ENCODE results near the gene HOXB3. TPM values are rescaled to one million over a fixed set of nuclear protein-coding genes. Genes with fewer than 3 reads are reported as not detected.

HOXB3 gene
- total RNA-seq, 4 donors from 2014 or later, result 2.5 to 11.1 (median 5.8) TPM

DNA sequence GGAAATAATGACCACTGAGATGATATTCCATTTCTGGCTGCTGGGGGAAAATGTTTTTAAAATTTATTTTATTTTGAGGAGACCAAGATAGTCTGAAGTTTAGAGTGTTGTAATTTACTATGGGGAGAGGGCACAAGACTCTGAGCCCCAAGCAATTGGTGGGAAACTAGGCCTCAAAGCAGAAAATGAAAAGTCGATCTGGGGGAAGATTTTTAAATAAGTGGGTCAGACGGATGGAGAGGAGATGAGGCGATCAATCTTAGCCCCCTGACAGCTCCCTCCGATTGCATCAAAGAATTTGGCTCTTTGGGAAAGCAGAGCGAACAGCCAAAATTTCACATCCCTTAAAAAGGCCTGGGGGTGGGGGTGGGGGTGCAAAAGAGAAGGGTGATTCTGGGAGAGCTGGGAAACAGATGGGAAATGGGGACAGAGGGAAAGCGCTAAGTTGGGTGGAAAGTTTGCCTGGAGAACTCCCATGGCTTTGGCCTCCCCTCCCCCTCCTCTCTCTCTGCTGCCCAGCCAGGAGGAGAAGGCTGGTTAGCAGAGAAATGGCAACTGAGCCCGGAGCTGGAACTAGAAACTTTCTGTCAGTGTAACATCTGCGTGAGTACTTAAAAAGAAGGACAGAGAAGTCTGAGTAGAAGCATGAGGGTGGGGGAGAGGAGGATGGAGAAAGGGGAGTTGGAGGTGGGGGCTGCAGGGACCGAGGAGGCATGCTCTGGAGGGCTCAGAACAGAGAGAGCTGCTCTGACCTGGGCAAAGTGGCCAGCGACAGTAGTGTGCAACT lies 43.7 kb downstream of the HOXB3 start:
- peak overlapping the region in 3 of 4 donors; percentile 22 to 56 (median 31) for H3K4me3 ChIP-seq
- H3K27ac ChIP-seq, result peak overlapping the region; percentile 91 to 95 (median 92)
- H3K27me3 ChIP-seq, result peaks cover 0 to 82% (median 0%) of the 10 kb centered on the region in 4 donors
- no peak for DNase-seq
- H3K9me3 ChIP-seq, result no peaks in the 10 kb centered on the region
- peaks cover 0 to 16% (median 6%) of the 10 kb centered on the region in 3 donors for H3K36me3 ChIP-seq
- peaks cover 7 to 91% (median 40%) of the 10 kb centered on the region in 3 donors for H3K4me1 ChIP-seq
- intact Hi-C loops (cut with DNase I), result no loop called here
- WGBS, 2 donors, result 37 to 39% methylated on average over 10 of the region's 10 CpGs
- no peak for TF ChIP-seq POLR2A (IDR thresholded peaks at IDR 0.05)
- TF ChIP-seq, protein P1, sequence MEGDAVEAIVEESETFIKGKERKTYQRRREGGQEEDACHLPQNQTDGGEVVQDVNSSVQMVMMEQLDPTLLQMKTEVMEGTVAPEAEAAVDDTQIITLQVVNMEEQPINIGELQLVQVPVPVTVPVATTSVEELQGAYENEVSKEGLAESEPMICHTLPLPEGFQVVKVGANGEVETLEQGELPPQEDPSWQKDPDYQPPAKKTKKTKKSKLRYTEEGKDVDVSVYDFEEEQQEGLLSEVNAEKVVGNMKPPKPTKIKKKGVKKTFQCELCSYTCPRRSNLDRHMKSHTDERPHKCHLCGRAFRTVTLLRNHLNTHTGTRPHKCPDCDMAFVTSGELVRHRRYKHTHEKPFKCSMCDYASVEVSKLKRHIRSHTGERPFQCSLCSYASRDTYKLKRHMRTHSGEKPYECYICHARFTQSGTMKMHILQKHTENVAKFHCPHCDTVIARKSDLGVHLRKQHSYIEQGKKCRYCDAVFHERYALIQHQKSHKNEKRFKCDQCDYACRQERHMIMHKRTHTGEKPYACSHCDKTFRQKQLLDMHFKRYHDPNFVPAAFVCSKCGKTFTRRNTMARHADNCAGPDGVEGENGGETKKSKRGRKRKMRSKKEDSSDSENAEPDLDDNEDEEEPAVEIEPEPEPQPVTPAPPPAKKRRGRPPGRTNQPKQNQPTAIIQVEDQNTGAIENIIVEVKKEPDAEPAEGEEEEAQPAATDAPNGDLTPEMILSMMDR (IDR thresholded peaks at IDR 0.05), result no peak

DNA sequence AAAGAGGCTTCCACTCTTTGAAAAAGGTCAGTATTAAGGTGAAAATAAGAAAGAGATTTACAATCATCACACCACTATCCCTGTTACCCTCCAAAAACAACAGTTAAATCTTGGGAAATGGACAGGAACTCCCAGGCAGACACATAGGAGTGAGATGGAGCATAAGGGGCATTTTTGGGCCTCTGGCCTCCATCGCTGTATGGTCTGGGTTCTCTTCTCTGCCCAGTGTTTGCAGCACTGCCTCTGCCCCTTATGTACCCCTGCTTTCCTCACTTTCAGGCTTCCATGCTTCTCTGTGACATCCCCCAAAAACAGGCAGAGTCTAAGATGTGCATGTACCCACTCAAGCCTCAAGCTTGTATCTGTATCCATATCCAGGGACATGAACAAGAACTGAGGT lies 44.5 kb downstream of the HOXB3 start:
- no peak for TF ChIP-seq POLR2A (IDR thresholded peaks at IDR 0.05)
- TF ChIP-seq, protein P1 (IDR thresholded peaks at IDR 0.05), result no peak
- Histone ChIP-seq H3K36me3 (peaks cover 0 to 8% (median 4%) of the 10 kb centered on the region in 3 donors), H3K27ac (peak overlapping the region; percentile 91 to 95 (median 92)), H3K27me3 (peaks cover 0 to 79% (median 0%) of the 10 kb centered on the region in 4 donors), H3K4me3 (peak overlapping the region in 1 of 4 donors; percentile 73), H3K4me1 (peaks cover 7 to 91% (median 37%) of the 10 kb centered on the region in 3 donors), H3K9me3 (no peaks in the 10 kb centered on the region)
- intact Hi-C loops (cut with DNase I), result no loop called here
- WGBS, 2 donors, result 88 to 100% methylated on average over 1 of the region's 1 CpG
- DNase-seq, result no peak

DNA sequence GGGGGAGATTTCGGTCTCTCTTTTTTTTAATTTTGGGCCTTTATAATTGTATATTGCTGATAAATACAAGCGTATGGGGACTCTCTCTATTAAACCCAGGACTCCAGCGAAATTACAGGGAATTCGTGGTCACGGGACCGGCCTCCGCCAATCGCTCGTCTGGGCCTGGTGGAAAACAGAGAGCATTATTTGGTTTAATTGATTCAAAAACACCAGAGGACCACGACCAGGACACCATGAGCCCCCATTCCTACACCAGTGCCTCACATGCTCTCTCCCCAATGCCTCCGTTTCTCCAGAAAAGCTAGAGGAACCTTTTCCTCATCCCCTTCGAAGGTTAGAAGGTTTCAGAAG lies 45.0 kb downstream of the HOXB3 start, which contains the start of gene HOXB2:
TSS of gene HOXB2 (minus strand) at position 88 of the 354 bp plus-strand sequence. CDS start 198 bp downstream, outside the sequence.
- peaks cover 0 to 74% (median 0%) of the 10 kb centered on the region in 4 donors for H3K27me3 ChIP-seq
- DNase-seq, result no peak

DNA sequence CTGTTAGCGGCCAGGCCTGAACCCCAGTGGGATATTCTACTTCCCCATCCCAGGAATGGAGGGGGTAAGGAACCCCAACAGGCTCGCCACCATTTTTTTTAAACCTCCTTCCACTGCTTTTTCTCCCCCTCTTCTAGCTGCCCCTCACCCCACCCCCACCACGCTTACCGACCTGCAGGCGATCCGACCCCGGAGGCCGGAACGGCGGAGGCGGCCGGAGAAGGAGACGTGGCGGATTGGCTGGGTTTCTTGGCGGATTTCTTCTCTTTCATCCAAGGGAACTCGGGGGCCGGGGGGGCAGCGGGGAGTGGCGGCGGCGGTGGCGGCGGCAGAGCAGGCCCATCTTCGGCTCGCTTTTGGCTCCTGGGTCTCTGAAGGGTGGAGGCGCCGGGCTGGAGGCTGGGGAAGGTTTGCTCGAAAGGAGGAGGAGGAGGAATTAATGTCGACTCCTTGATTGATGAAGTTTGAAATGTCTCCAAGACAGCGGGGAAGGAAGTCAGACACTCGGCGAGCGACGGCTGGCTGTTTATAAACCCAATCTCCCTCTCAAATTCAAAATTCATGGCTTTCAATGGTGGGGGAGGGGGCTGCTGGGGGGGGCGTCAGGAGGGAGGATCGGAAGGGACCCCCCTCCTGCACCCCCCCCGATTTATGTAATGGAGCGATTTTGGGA lies 45.6 kb downstream of the HOXB3 start:
- WGBS, 2 donors, result 3 to 10% methylated on average over 7 to 16 of the region's 38 CpGs
- DNase-seq, result no peak
- peak overlapping the region; percentile 91 to 95 (median 92) for H3K27ac ChIP-seq
- H3K4me1 ChIP-seq, result peaks cover 7 to 88% (median 31%) of the 10 kb centered on the region in 3 donors
- peak overlapping the region; percentile 53 to 80 (median 72) for H3K4me3 ChIP-seq
- TF ChIP-seq, protein P1 (IDR thresholded peaks at IDR 0.05), result no peak
- TF ChIP-seq POLR2A (IDR thresholded peaks at IDR 0.05), result peak in 2 of 4 donors; percentile 35 to 39
- H3K27me3 ChIP-seq, result peaks cover 0 to 72% (median 0%) of the 10 kb centered on the region in 4 donors
- H3K36me3 ChIP-seq, result no peaks in the 10 kb centered on the region
- intact Hi-C loops (cut with DNase I), result loop anchor here (5.0 kb wide), 1 partner anchor 33 kb away; the partner anchor contains the start of gene HOXB4
- no peaks in the 10 kb centered on the region for H3K9me3 ChIP-seq

More for the DNA sequence above, 45.0 kb downstream of the HOXB3 start, which contains the start of gene HOXB2:
- Histone ChIP-seq H3K4me3 (peak within 1 kb of the TSS; percentile 53 to 80 (median 72)), H3K9me3 (no peaks in the 10 kb centered on the region), H3K4me1 (peaks cover 7 to 91% (median 32%) of the 10 kb centered on the region in 3 donors), H3K27ac (peak within 1 kb of the TSS; percentile 91 to 95 (median 92)), H3K36me3 (peaks cover 0 to 3% (median 0%) of the 10 kb centered on the region in 3 donors)
- no peak for TF ChIP-seq POLR2A (IDR thresholded peaks at IDR 0.05)
- TF ChIP-seq, protein P1 (IDR thresholded peaks at IDR 0.05), result no peak
- intact Hi-C loops (cut with DNase I), result no loop called here
- WGBS, 2 donors, result 40 to 44% methylated on average over 10 to 12 of the region's 12 CpGs
